Measurements from ENCODE around the gene DEPDC1B. TPM values are rescaled to one million over a fixed set of nuclear protein-coding genes. Genes with fewer than 3 reads are reported as not detected.
"Not testable (repeated sequence)": the region's sequence is repeated elsewhere in the genome, so short reads cannot be mapped to it uniquely, and the experiment has no call there.

The DEPDC1B gene
- total RNA-seq, 4 donors from 2014 or later, result 1.9 to 10.3 (median 5.3) TPM

DNA sequence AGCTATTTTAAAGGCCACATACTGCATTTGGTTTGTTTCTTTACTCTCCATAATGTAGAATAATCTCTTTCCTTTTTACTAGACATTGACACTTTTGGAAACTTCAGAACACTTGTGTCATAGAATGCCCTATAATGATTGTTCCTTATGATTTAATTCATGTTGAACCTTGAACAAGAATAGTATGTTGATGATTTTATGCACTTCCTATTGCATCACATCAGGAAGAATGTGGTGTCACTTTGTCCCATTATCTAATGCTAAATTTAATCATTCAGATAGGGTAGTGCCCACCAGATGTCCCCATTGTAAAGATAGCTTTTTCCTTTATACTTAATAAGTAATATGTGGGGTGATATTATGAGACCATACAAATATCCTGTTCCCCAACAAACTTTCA is 19.4 kb upstream of the DEPDC1B start:
- Histone ChIP-seq H3K27me3 (peaks cover 0 to 3% (median 0%) of the 10 kb centered on the region in 4 donors), H3K36me3 (no peaks in the 10 kb centered on the region), H3K4me1 (no peaks in the 10 kb centered on the region), H3K9me3 (no peaks in the 10 kb centered on the region), H3K27ac (no peak overlapping the region), H3K4me3 (no peak overlapping the region)
- TF ChIP-seq, protein P1, sequence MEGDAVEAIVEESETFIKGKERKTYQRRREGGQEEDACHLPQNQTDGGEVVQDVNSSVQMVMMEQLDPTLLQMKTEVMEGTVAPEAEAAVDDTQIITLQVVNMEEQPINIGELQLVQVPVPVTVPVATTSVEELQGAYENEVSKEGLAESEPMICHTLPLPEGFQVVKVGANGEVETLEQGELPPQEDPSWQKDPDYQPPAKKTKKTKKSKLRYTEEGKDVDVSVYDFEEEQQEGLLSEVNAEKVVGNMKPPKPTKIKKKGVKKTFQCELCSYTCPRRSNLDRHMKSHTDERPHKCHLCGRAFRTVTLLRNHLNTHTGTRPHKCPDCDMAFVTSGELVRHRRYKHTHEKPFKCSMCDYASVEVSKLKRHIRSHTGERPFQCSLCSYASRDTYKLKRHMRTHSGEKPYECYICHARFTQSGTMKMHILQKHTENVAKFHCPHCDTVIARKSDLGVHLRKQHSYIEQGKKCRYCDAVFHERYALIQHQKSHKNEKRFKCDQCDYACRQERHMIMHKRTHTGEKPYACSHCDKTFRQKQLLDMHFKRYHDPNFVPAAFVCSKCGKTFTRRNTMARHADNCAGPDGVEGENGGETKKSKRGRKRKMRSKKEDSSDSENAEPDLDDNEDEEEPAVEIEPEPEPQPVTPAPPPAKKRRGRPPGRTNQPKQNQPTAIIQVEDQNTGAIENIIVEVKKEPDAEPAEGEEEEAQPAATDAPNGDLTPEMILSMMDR (IDR thresholded peaks at IDR 0.05), result no peak
- TF ChIP-seq POLR2A (IDR thresholded peaks at IDR 0.05), result no peak
- intact Hi-C loops (cut with DNase I), result no loop called here
- no peak for DNase-seq

DNA sequence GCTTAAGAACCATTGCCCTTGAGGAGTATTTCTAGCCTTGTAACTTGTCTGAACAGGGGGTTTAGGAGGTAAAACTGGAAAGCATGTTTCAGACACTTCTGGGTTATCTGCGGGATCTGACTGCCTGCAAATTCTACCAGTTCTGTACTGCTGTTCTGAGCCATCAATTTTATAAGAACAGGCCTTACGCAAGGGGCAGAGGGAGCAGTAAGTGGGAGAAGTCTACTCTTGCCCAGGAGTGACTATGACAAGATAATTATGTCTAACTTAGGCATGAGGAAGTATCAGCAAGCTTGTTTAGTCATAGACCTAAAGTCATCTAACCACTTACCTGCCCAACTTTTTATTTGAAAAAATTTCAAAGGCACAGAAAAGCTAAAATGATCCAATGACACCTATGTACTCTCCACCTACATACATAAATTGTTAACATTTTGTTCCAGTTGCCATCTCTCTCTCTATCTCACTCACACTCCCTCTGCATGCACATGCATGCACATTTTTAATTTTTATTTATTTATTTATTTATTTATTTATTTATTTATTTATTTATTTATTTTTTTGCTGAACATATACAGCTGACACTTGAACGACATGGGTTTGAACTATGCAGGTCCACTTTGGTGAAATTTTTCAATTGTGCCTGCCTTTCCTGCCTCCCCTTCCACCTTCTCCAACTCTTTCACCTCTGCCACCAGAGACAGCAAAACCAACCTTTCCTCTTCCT is 18.4 kb upstream of the DEPDC1B start:
- Histone ChIP-seq H3K4me1 (no peaks in the 10 kb centered on the region), H3K27me3 (peaks cover 0 to 3% (median 0%) of the 10 kb centered on the region in 4 donors), H3K36me3 (no peaks in the 10 kb centered on the region), H3K27ac (no peak overlapping the region), H3K9me3 (no peaks in the 10 kb centered on the region), H3K4me3 (no peak overlapping the region)
- DNase-seq, result no peak
- TF ChIP-seq, protein P1 (IDR thresholded peaks at IDR 0.05), result no peak
- TF ChIP-seq POLR2A (IDR thresholded peaks at IDR 0.05), result no peak
- intact Hi-C loops (cut with DNase I), result no loop called here
- WGBS, 2 donors, result 63 to 71% methylated on average over 3 of the region's 3 CpGs

DNA sequence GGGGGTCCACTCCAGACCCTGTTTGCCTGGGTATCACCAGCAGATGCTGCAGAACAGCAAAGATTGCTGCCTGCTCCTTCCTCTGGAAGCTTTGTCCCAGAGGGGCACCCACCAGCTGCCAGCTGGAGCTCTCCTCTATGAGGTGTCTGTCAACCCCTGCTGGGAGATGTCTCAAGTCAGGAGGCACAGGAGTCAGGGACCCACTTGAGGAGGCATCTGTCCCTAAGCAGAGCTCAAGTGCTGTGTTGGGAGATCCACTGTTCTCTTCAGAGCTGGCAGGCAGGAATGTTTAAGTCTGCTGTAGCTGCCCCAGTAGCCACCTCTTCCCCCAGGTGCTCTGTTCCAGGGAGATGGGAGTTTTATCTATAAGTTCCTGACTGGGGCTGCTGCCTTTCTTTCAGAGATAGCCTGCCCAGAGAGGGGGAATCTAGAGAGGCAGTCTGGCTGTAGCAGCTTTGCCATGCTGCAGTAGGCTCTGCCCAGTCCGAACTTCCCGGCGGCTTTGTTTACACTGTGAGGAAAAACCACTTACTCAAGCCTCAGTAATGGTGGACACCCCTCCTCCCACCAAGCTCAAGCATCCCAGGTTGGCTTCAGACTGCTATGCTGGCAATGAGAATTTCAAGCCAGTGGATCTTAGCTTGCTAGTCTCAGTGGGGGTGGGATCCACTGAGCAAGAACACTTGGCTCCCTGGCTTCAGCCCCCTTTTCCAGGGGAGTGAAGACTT is 15.4 kb upstream of the DEPDC1B start:
- H3K27me3 ChIP-seq; H3K27ac ChIP-seq; H3K9me3 ChIP-seq; DNase-seq; intact Hi-C loops (cut with DNase I); H3K4me1 ChIP-seq; H3K4me3 ChIP-seq; H3K36me3 ChIP-seq: not testable (repeated sequence)
- WGBS, 2 donors, result 100% methylated on average over 3 of the region's 3 CpGs; no CpG with 5 or more reads in 1 of the 2 donors

DNA sequence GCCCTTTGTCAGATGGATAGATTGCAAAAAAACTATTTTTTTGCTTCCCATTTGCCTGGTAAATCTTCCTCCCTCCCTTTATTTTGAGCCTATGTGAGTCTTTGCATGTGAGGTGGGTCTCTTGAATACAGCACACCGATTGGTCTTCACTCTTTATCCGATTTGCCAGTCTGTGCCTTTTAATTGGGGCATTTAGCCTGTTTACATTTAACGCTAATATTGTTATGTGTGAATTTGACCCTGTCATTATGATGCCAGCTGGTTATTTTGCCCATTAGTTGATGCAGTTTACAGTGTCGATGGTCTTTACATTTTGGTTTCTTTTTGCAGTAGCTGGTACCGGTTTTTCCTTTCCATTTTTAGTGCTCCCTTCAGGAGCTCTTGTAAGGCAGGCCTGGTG is 13.0 kb upstream of the DEPDC1B start:
- intact Hi-C loops (cut with DNase I), result no loop called here
- Histone ChIP-seq H3K9me3 (no peaks in the 10 kb centered on the region), H3K36me3 (no peaks in the 10 kb centered on the region), H3K27ac (no peak overlapping the region), H3K27me3 (peaks cover 0 to 3% (median 0%) of the 10 kb centered on the region in 4 donors), H3K4me1 (no peaks in the 10 kb centered on the region), H3K4me3 (no peak overlapping the region)
- 91 to 92% methylated on average over 4 to 5 of the region's 5 CpGs for WGBS, 2 donors
- no peak for DNase-seq
- TF ChIP-seq POLR2A (IDR thresholded peaks at IDR 0.05), result no peak
- TF ChIP-seq, protein P1 (IDR thresholded peaks at IDR 0.05), result no peak

DNA sequence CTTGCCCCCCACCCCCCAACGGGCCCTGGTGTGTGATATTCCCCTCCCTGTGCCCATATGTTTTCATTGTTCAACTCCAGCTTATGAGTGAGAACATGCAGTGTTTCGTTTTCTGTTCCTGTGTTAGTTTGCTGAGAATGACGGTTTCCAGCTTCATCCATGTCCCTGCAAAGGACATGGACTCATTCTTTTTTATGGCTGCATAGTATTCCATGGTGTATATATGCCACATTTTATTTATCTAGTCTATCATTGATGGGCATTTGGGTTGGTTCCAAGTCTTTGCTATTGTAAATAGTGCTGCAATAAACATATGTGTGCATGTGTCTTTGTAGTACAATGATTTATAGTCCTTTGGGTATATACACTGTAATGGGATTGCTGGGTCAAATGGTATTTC is 11.9 kb upstream of the DEPDC1B start:
- H3K36me3 ChIP-seq; H3K9me3 ChIP-seq; H3K4me1 ChIP-seq; DNase-seq; H3K4me3 ChIP-seq; intact Hi-C loops (cut with DNase I); H3K27ac ChIP-seq; H3K27me3 ChIP-seq: not testable (repeated sequence)
- 57 to 69% methylated on average over 3 of the region's 3 CpGs for WGBS, 2 donors

DNA sequence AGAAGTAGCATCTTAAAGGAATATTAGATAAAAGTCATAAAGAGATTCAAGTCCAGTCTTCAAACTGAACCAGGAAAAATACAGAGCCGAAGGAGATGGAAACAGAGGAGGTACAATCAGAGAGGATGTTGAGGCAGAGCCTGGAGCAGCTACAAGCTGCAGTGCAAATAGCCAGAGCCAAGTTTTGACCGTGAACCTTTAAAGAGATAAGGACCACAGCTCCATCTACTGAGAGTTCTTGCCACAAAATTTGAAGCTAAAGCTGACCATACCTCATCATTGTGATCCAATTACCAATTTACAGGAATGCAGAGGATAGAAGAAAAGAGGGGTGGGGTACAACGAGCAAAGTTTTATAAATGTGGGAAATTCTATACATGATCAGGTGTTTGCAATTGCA is 10.4 kb upstream of the DEPDC1B start:
- Histone ChIP-seq H3K36me3 (no peaks in the 10 kb centered on the region), H3K4me1 (no peaks in the 10 kb centered on the region), H3K9me3 (no peaks in the 10 kb centered on the region), H3K27ac (no peak overlapping the region), H3K4me3 (no peak overlapping the region), H3K27me3 (peaks cover 0 to 3% (median 0%) of the 10 kb centered on the region in 4 donors)
- TF ChIP-seq, protein P1 (IDR thresholded peaks at IDR 0.05), result no peak
- no peak for TF ChIP-seq POLR2A (IDR thresholded peaks at IDR 0.05)
- no peak for DNase-seq
- 51 to 56% methylated on average over 3 of the region's 3 CpGs for WGBS, 2 donors
- intact Hi-C loops (cut with DNase I), result no loop called here

Measured in esophagus squamous epithelium (tissue), 5 donors.